ENCODE measurements around the gene USP13. TPM values are rescaled to one million over a fixed set of nuclear protein-coding genes. Genes with fewer than 3 reads are reported as not detected.

USP13 gene
- polyA plus RNA-seq, 1 experiment, result 15.2 TPM

DNA sequence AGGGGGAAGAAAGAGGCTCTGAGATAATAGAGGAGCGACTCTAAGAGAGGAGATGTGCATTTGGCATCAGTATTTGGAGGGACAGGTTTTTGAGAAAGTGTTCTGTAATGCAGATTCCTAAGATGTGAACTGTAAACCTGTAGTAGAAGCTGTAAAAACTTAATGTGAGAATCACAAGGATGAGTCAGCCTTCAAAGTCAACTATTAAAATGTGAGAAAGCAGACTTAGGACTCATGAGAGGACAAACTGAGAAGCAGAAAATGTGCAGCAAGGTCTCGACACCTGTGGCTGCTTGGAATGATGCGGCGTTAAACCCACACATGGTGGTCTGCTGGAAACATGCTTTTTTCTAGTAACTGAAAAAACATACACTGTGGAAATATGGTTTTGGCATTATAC is 36.0 kb downstream of the USP13 start:
- ChIA-PET POLR2A (no interaction called here), CTCF (no interaction called here)
- no peak for DNase-seq (ENCODE audit: low read depth, low spot score)
- Histone ChIP-seq H3K27ac (ENCODE audit: low read depth, low read length) (no peak overlapping the region), H3K27me3 (ENCODE audit: control insufficient read depth, insufficient read depth, low read length) (no peaks in the 10 kb centered on the region), H3K9me3 (ENCODE audit: control insufficient read depth, insufficient read depth, low read length) (no peaks in the 10 kb centered on the region), H3K4me3 (ENCODE audit: low read depth, low read length) (no peak overlapping the region)
- TF ChIP-seq, protein P1, sequence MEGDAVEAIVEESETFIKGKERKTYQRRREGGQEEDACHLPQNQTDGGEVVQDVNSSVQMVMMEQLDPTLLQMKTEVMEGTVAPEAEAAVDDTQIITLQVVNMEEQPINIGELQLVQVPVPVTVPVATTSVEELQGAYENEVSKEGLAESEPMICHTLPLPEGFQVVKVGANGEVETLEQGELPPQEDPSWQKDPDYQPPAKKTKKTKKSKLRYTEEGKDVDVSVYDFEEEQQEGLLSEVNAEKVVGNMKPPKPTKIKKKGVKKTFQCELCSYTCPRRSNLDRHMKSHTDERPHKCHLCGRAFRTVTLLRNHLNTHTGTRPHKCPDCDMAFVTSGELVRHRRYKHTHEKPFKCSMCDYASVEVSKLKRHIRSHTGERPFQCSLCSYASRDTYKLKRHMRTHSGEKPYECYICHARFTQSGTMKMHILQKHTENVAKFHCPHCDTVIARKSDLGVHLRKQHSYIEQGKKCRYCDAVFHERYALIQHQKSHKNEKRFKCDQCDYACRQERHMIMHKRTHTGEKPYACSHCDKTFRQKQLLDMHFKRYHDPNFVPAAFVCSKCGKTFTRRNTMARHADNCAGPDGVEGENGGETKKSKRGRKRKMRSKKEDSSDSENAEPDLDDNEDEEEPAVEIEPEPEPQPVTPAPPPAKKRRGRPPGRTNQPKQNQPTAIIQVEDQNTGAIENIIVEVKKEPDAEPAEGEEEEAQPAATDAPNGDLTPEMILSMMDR (IDR thresholded peaks at IDR 0.05; ENCODE audit: low read depth, low read length), result no peak

- Histone ChIP-seq H3K9me3 (ENCODE audit: control insufficient read depth, insufficient read depth, low read length) (no peaks in the 10 kb centered on the region), H3K27ac (ENCODE audit: low read depth, low read length) (no peak overlapping the region), H3K27me3 (ENCODE audit: control insufficient read depth, insufficient read depth, low read length) (no peaks in the 10 kb centered on the region), H3K4me3 (ENCODE audit: low read depth, low read length) (no peak overlapping the region)
- POLR2A ChIA-PET, result no interaction called here
- CTCF ChIA-PET, result no interaction called here
- DNase-seq (ENCODE audit: low read depth, low spot score), result no peak
- TF ChIP-seq, protein P1 (IDR thresholded peaks at IDR 0.05; ENCODE audit: low read depth, low read length), result no peak
These were observed 41.9 kb downstream of the USP13 start for GRCh38 chr3:179694731-179695130.

- ChIA-PET CTCF (interaction anchor here (1.4 kb wide), 1 partner anchor 12 kb away, joined by 3 read pairs; no protein-coding TSS in a partner anchor), POLR2A (no interaction called here)
- TF ChIP-seq, protein P1 (IDR thresholded peaks at IDR 0.05; ENCODE audit: low read depth, low read length), result no peak
- H3K9me3 ChIP-seq (ENCODE audit: control insufficient read depth, insufficient read depth, low read length), result no peaks in the 10 kb centered on the region
- H3K27ac ChIP-seq (ENCODE audit: low read depth, low read length), result no peak overlapping the region
- DNase-seq (ENCODE audit: low read depth, low spot score), result no peak
- no peak overlapping the region for H3K4me3 ChIP-seq (ENCODE audit: low read depth, low read length)
- no peaks in the 10 kb centered on the region for H3K27me3 ChIP-seq (ENCODE audit: control insufficient read depth, insufficient read depth, low read length)
These were observed 43.0 kb downstream of the USP13 start for GRCh38 chr3:179695672-179696313.

DNA sequence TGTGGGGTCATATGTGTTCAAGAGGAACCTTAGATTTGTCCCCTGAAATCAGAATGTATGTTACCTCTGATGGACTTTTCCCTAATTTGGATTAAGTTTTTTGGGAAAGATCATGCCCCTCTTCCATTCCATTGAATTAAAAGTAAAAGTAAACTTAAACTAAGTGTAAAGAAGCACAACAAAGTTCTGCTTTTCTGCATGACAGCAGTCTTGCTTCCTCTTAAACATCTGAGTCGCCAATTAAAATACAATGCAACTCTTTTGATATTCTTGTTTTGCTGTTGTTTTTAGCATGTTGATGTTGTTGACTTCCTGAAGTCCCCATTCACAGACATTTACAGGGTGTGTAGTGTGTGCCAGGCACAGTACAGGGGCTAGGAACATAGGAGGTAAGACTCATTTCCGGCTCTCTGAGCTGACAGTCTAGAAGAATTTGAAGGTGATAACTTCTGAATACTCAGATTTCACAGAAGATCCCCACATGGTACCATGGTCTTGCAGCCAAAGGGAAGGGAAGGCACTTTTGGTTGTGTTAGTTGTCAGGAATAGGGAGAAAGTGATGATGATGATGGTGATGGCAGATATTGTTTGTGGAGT is 45.0 kb downstream of the USP13 start:
- H3K9me3 ChIP-seq (ENCODE audit: control insufficient read depth, insufficient read depth, low read length), result no peaks in the 10 kb centered on the region
- POLR2A ChIA-PET, result no interaction called here
- TF ChIP-seq, protein P1 (IDR thresholded peaks at IDR 0.05; ENCODE audit: low read depth, low read length), result no peak
- no peaks in the 10 kb centered on the region for H3K27me3 ChIP-seq (ENCODE audit: control insufficient read depth, insufficient read depth, low read length)
- no peak for DNase-seq (ENCODE audit: low read depth, low spot score)
- CTCF ChIA-PET, result interaction anchor here (1.1 kb wide), 1 partner anchor 11 kb away, joined by 3 read pairs; no protein-coding TSS in a partner anchor
- H3K4me3 ChIP-seq (ENCODE audit: low read depth, low read length), result no peak overlapping the region
- no peak overlapping the region for H3K27ac ChIP-seq (ENCODE audit: low read depth, low read length)

DNA sequence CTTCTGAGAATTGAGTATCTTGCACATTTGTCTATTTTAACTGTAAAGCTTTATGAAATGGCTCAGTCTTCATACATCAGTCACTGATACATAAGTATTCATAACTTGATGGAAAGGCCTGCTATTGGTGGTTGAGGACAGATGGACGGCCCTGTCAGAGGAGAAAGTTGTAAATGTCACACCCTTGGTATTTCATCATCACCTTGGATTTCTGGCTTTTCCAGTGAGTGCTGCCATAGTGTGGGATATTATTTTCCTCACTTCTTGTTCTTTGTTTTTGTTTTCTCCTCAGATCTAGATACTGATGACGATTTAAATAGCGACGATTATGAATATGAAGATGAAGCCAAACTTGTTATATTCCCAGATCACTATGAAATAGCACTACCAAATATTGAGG is 47.9 kb downstream of the USP13 start:
- DNase-seq (ENCODE audit: low read depth, low spot score), result no peak
- CTCF ChIA-PET, result interaction anchor here (1.2 kb wide), 1 partner anchor 51 kb away, joined by 3 read pairs; no protein-coding TSS in a partner anchor
- H3K27me3 ChIP-seq (ENCODE audit: control insufficient read depth, insufficient read depth, low read length), result no peaks in the 10 kb centered on the region
- H3K4me3 ChIP-seq (ENCODE audit: low read depth, low read length), result no peak overlapping the region
- TF ChIP-seq, protein P1 (IDR thresholded peaks at IDR 0.05; ENCODE audit: low read depth, low read length), result no peak
- POLR2A ChIA-PET, result no interaction called here
- H3K9me3 ChIP-seq (ENCODE audit: control insufficient read depth, insufficient read depth, low read length), result no peaks in the 10 kb centered on the region
- no peak overlapping the region for H3K27ac ChIP-seq (ENCODE audit: low read depth, low read length)

Data from AG04450 (cell line).